ENCODE data around the gene AKAP13. TPM values are rescaled to one million over a fixed set of nuclear protein-coding genes. Genes with fewer than 3 reads are reported as not detected.
"Not testable (repeated sequence)": the region's sequence is repeated elsewhere in the genome, so short reads cannot be mapped to it uniquely, and the experiment has no call there.

Gene AKAP13
- total RNA-seq, 1 donor from 2014 or later = 73.8 TPM

- Histone ChIP-seq H3K4me2 (peak within 1 kb of the TSS; percentile 73), H3K79me2 (ENCODE audit: low read depth) (peaks cover 47% of the 10 kb centered on the region), H2AFZ (replicated peaks) (peak within 1 kb of the TSS; percentile 60), H3K9ac (peak within 1 kb of the TSS; percentile 50), H3K27ac (peak within 1 kb of the TSS; percentile 70), H3K4me3 (peak within 1 kb of the TSS; percentile 79), H3F3A (ENCODE audit: low read depth) (no peaks in the 10 kb centered on the region), H3K9me3 (ENCODE audit: low read depth) (no peaks in the 10 kb centered on the region), H3K4me1 (peaks cover 7% of the 10 kb centered on the region), H3K27me3 (peaks cover 6% of the 10 kb centered on the region), H4K20me1 (ENCODE audit: low read depth) (peaks cover 41% of the 10 kb centered on the region), H3K36me3 (no peaks in the 10 kb centered on the region)
- Mint-ChIP-seq H3K36me3 (peaks cover 17% of the 10 kb centered on the region), H3K4me3 (peak within 1 kb of the TSS; percentile 98), H3K27me3 (ENCODE audit: insufficient read depth, low read depth) (peaks cover 16% of the 10 kb centered on the region), H3K4me1 (peaks cover 44% of the 10 kb centered on the region), H3K27ac (peak within 1 kb of the TSS; percentile 96), H3K9me3 (peaks cover 3% of the 10 kb centered on the region)
- no peak for TF ChIP-seq EZH2phosphoT487 (IDR thresholded peaks at IDR 0.05)
- TF ChIP-seq EZH2 (IDR thresholded peaks at IDR 0.05) = no peak
- TF ChIP-seq CTCF (IDR thresholded peaks at IDR 0.05) = no peak
- peak; percentile 97 for DNase-seq (ENCODE audit: low spot score)
These were observed 414.4 kb downstream of the AKAP13 start, which contains the start of gene KLHL25 for GRCh38 chr15:85794598-85795336. KLHL25 (minus strand) TSS chr15:85794925; CDS start chr15:85769810, 25,115 bp downstream.

- Mint-ChIP-seq H3K9me3 (peaks cover 3% of the 10 kb centered on the region), H3K36me3 (peaks cover 11% of the 10 kb centered on the region), H3K4me3 (peak overlapping the region; percentile 80), H3K4me1 (peaks cover 41% of the 10 kb centered on the region), H3K27me3 (ENCODE audit: insufficient read depth, low read depth) (peaks cover 13% of the 10 kb centered on the region), H3K27ac (peak overlapping the region; percentile 4)
- H3K79me2 ChIP-seq (ENCODE audit: low read depth) = peaks cover 39% of the 10 kb centered on the region
- no peak overlapping the region for H3K27ac ChIP-seq
- H2AFZ ChIP-seq (replicated peaks) = peak overlapping the region; percentile 20
- H3K4me2 ChIP-seq = peak overlapping the region; percentile 36
- no peak overlapping the region for H3K9ac ChIP-seq
- H4K20me1 ChIP-seq (ENCODE audit: low read depth) = peaks cover 33% of the 10 kb centered on the region
- no peaks in the 10 kb centered on the region for H3K36me3 ChIP-seq
- H3F3A ChIP-seq (ENCODE audit: low read depth) = no peaks in the 10 kb centered on the region
- no peak for DNase-seq (ENCODE audit: low spot score)
- no peaks in the 10 kb centered on the region for H3K9me3 ChIP-seq (ENCODE audit: low read depth)
- H3K4me1 ChIP-seq = peaks cover 7% of the 10 kb centered on the region
- peaks cover 6% of the 10 kb centered on the region for H3K27me3 ChIP-seq
- no peak for TF ChIP-seq EZH2phosphoT487 (IDR thresholded peaks at IDR 0.05)
- no peak for TF ChIP-seq CTCF (IDR thresholded peaks at IDR 0.05)
- no peak for TF ChIP-seq EZH2 (IDR thresholded peaks at IDR 0.05)
- H3K4me3 ChIP-seq = no peak overlapping the region
These were observed 415.2 kb downstream of the AKAP13 start for GRCh38 chr15:85795337-85796305.

- H3K27ac ChIP-seq; H3F3A ChIP-seq (ENCODE audit: low read depth); H3K36me3 Mint-ChIP-seq; H3K4me1 ChIP-seq; DNase-seq (ENCODE audit: low spot score); H3K27me3 ChIP-seq; H3K36me3 ChIP-seq; H3K27ac Mint-ChIP-seq; H3K9ac ChIP-seq; H3K9me3 Mint-ChIP-seq; H2AFZ ChIP-seq (replicated peaks); H3K4me3 Mint-ChIP-seq; H3K9me3 ChIP-seq (ENCODE audit: low read depth); H3K4me2 ChIP-seq; H3K4me3 ChIP-seq: not testable (repeated sequence)
- Histone ChIP-seq H4K20me1 (ENCODE audit: low read depth) (peaks cover 29% of the 10 kb centered on the region), H3K79me2 (ENCODE audit: low read depth) (peaks cover 31% of the 10 kb centered on the region)
- peaks cover 40% of the 10 kb centered on the region for H3K4me1 Mint-ChIP-seq
- peaks cover 13% of the 10 kb centered on the region for H3K27me3 Mint-ChIP-seq (ENCODE audit: insufficient read depth, low read depth)
These were observed 416.0 kb downstream of the AKAP13 start for GRCh38 chr15:85796371-85796770.

MicroRNAs encoded within 50 kb of the gene (microRNA counts, 767-probe panel; counts per million panel counts)
- 460 counts per million, percentile 90 among the panel's probes with 10 or more counts for microRNA hsa-miR-1276

Small RNA genes within 50 kb of the gene (microRNA-seq; reads per million reads assigned to microRNA genes)
- 2.4 reads per million, percentile 9 among the genes with 10 or more reads in this experiment for gene MIR1276
- gene MIR7706 = 20.7 reads per million, percentile 52 among the genes with 10 or more reads in this experiment

Small RNA genes within 50 kb of the gene (small RNA-seq; reads per million reads assigned to genes)
- not detected for gene AC021739.1
- gene MIR1276 = 1.1 reads per million, percentile 81 among the genes with 10 or more reads in this experiment
- gene RNU6-1280P = not detected
- gene RNU7-79P = not detected

Data from neural progenitor cell (in vitro differentiated cells).